Measurements from ENCODE around the gene BDH1. TPM values are rescaled to one million over a fixed set of nuclear protein-coding genes. Genes with fewer than 3 reads are reported as not detected.
"Not testable (repeated sequence)": the region's sequence is repeated elsewhere in the genome, so short reads cannot be mapped to it uniquely, and the experiment has no call there.

The BDH1 gene
- total RNA-seq, 1 experiment from 2014 or later: 24.1 TPM

DNA sequence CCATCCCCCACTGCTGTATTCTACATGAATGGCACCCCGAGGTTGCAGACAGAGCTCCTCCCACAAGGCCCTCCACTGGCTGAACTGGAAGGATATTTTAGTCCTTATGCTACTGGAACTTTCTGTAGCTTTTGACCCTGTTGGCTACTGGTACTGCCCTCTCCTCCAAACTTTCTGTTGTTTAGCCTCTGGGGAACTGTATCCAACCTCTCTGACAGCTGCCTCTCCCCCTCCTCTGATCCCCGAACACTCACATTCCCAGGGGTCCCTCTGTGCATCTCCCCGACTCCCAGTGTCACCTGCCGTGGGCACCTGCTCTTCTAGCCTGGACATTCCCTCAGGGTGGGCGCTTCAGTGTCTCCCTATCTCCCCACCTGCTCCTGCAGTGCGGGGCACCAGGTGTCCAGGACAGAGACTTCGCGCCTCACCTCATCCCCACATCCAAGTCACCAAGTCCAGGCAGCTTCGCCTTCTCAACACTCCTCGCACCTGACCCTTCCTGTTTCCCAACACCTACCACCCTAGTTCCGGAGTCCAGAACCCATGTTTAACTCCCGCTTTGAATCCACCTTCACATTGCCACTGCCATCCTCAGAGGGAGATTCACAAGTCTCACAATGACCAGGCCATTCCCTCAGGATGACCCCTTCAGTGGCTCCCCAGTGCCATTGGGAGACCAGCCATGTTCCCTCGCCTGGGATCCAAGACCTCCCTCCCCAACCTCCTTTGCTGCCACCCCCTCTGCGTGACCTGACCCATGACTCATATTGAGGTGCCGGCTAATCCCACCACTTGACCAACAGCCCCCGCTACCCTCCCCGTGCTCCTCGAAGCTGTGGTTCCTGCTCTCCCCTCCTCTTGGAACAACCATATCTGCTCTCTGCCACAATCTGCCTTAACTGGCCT is 34.2 kb downstream of the BDH1 start:
- DNase-seq (ENCODE audit: low read depth): no peak

DNA sequence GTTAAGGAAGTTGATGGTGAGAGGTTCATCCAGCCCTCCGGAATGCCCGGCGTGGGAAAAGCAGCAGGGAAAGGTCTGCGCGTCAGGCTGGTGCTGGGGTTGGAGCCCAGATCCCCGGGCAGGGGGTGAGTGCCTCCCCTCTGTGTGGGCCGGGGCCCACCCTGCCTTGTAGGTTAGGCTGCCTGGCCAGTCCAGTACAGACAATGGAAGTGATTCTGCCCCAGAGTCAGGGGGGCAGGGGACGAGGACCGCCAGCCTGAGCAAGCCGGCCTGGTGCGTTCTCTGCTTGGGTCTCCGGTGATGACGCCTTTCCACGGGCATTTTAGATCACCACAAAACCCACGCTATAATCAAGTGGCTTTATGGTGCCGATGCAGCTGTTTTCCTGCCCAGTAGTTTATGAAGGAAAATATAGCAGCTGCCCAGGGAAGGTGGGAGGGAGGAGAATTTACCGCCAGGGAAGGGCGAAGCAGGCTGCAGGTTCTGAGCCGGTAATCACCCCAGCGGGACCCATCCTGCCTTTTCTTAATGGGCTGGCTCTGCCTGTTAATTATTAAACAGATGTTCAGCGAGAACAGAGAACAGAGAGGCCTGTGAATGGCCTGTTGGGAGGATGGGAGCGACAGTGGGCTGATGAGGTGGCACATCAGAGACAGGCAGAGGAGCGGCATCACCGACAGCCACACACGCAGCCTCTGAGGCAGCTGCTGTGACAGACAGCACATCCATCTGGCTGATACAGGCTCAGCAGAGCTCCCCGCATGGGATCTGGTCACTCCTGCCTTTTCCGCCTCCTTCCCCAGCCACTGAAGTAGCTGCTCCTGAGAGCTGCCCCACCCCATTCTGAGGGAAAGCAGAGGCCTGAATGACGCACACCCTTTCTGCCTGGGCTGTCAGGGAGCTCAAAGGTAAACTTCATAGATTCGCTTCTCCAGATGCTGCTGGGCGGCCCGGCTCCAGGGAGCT is 35.2 kb downstream of the BDH1 start:
- DNase-seq (ENCODE audit: low read depth): peak; percentile 38

DNA sequence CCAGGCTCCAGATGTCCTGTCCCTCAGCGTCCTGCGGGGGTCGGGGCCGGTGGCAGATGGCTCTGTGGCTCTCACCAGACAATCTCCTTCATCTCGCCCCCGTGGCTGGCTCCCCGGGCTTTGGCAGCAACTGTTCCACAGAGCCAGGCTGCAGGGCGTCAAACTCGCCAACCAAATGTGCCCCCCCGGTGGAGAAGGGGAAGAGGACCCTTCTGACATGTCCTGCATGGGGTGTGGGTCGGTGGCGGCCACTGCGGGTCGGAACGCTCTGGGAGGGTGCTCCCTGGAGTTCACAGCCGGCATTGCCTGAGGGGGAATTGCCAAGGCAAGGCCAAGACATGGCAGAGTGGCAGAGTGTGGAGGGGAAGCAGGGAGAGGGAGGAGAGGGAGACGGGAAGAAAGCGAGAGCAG is 36.0 kb downstream of the BDH1 start:
- no peak for DNase-seq (ENCODE audit: low read depth)

DNA sequence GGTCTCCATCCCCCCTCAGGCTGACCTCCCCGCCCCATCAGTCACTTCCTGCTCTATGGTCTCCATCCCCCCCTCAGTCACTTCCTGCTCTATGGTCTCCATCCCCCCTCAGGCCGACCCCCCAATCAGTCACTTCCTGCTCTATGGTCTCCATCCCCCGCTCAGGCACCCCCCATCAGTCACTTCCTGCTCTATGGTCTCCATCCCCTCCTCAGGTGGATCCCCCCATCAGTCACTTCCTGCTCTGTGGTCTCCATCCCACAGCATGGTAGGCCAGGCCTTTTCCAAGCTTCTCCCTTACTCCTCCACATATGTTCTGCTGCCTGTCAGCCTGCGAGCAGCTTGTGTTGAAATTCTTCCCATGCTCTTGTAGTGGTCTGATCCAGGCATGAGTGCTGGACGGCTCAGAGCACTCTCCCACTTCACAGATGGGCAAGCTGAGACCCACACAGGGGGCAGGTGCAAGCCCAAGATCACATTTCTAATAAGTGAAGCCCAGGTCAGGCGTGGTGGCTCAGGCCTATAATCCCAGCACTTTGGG is 36.8 kb downstream of the BDH1 start:
- peak; percentile 44 for DNase-seq (ENCODE audit: low read depth)

DNA sequence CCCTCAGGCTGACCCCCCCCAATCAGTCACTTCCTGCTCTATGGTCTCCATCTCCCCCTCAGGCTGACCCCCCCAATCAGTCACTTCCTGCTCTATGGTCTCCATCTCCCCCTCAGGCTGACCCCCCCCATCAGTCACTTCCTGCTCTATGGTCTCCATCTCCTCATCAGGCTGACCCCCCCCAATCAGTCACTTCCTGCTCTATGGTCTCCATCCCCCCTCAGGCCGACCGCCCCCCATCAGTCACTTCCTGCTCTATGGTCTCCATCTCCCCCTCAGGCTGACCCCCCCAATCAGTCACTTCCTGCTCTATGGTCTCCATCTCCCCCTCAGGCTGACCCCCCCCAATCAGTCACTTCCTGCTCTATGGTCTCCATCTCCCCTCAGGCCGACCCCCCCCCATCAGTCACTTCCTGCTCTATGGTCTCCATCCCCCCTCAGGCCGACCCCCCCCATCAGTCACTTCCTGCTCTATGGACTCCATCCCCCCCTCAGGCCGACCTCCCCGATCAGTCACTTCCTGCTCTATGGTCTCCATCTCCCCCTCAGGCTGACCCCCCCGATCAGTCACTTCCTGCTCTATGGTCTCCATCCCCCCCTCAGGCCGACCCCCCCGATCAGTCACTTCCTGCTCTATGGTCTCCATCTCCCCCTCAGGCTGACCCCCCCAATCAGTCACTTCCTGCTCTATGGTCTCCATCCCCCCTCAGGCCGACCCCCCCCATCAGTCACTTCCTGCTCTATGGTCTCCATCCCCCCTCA is 37.7 kb downstream of the BDH1 start:
- not testable (repeated sequence) for DNase-seq (ENCODE audit: low read depth)

DNA sequence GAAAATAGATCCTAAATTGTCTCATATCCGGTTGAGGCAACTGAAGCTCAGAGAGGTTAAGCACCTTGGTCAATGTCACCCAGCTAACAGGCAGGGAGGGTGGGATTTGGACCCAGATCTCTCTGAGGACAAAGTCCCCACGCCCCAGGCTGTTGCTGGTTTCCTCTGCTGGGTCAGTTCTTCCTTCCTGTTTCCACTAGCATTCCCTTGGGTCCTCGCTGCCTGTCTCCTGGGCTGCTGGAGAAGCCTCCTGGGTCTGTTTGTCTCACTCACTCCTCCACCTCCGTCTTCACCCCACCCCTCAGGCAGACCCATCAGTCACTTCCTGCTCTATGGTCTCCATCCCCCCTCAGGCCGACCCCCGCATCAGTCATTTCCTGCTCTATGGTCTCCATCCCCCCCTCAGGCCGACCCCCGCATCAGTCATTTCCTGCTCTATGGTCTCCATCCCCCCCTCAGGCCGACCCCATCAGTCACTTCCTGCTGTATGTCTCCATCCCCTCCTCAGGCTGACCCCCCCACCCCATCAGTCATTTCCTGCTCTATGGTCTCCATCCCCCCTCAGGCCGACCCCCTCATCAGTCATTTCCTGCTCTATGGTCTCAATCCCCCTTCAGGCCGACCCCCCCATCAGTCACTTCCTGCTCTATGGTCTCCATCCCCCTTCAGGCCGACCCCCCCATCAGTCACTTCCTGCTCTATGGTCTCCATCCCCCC is 38.7 kb downstream of the BDH1 start:
- not testable (repeated sequence) for DNase-seq (ENCODE audit: low read depth)

DNA sequence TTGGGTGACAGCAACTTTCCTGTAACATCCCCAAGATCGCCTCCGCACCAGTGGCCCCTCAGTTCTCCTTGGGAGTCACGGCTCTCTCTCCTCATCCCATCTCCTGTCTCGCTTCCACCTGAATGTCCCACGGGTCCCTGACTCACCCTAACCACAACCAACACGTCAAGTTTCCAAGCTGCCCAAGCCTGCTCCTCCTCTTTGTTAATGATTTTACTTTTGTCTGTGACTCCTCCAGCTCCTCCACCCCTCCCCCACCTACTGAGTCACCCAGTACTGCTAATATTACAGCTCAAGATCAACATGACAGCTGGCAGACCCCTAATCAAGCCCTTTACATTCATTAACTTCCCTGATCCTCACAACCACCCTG is 39.3 kb downstream of the BDH1 start:
- DNase-seq (ENCODE audit: low read depth): peak; percentile 100

DNA sequence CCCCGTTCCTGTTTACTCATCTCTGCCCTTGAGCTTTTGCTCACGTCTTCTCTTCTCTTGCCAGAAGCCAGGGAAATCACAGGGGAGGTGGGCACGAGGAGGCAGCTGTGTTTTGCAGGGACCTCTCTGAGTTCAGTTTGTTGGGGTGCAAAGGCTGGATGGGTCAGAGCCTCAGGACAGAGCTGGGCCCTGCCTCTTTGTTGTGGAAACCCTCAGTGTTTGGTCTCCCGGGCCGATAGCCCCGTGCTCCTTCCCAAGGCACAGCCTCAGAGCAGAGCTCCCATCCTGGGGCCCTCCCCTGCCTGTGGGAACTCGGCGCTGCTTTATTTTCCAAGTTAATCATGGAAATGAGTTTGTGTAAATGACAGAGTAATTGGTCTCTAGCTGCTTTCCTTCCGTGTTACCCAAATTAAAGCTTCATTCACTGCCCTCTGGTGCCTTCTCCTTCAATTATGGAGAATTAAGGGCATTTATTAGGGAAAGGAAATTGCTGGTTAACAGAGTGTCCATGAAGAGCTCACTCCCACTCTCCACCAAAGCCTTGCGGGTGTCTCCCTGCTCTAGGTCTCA is 40.9 kb downstream of the BDH1 start:
- DNase-seq (ENCODE audit: low read depth): no peak

DNA sequence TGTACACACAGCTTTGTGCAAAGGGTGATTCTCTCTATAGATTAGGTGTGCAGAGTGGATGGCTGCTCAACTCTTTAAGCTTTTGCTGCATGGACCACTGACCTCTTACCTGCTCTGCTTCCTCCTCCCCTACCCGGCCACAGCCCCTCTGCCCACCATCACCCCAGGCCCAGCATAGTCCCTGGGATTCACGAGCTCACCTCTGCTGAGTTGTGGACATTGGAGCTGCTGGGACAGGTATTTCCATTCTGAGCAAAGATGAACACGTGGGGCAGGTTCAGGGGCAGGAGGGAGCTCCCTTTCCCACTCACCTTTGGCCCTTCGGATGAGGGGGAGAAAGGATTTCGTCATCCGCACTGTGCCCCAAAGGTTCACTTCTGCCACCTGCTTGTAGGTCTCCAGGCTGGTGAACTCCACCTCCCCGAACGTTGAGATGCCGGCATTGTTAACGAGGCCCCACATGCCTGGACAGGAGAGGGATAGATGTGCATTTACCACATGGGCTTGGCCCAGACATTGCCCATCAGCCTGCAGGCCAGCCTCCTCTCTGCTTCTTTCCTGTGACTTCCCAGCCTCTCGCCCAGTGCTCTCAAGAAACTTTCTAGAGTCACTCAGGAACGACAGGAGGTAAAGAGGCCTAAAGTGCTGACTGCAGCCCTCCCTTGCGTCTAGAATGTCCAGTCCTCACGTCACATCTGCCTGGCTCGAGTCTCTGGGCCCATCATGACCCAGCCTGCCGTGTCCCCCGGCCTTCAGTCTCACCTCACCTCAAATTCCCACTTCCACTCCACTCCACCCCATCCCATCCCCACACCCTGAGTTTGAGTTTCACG is 41.6 kb downstream of the BDH1 start:
- no peak for DNase-seq (ENCODE audit: low read depth)

DNA sequence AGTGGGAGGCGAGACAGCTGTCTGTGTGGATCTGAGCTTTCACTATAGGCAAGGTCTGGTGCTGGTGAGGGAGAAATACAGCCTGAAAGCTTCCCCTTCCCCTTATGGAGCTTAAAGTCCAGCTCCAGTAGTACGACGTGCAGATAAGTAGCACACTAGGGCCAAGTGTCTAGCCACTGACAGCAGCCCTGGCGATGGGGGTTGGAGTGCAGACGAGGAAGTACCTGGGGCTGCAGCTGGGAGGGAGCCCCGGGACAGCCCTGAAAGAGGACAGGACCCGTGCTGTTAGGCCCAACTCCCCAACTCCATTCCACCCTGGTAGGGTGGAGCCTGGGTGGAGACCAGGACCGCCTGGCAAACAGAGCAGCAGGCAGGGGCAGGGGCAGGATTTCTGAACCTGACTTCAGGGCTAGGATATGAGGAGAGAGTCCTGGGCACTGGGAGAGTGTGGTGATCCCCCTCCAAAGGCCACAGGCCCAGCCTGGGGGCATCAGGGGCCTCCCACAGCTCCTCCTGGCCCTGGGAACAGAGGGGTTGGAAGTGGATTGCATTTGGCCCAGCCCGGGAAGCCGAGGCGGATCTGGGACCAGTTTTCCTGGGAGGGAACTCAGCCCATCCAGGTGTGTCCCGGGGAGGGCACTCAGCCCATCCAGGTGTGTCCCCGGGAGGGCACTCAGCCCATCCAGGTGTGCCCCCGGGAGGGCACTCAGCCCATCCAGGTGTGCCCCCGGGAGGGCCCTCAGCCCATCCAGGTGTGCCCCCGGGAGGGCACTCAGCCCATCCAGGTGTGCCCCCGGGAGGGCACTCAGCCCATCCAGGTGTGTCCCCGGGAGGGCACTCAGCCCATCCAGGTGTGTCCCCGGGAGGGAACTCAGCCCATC is 42.8 kb downstream of the BDH1 start:
- no peak for DNase-seq (ENCODE audit: low read depth)

DNA sequence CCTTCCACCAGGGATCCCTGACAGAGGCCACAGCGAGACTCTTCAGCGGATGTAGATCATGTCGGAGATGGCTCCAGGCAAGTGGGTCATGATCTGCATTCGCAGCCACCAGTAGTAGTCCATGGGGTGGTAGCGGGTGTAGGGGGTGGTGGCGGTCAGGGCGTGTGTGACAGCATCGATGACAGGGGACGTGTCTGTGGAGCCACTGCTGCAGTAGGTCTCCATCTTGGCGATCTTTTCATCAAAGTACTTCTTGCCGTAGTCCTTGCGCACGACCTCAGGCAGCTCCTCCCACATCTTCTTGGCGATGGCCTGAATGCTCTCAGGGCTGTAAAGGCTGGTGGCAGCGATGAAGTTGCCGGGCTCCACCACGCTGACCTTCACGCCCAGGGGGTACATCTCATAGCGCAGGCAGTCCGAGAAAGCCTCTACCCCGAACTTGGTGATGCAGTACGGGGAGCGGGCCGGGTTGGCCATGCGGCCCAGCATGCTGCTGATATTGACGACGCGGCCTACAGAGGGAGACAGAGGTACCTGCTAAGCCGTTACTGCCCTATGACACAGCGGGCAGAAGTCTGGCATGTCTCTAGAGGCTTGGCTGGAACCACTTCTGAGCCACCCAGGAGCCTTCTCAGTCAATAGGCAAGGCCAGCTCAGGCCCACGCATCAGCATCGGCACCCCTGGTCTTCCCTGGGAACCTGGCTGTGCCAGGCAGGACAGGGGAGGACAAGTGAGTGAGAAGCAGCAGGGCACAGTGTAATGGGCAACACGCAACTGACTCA is 43.7 kb downstream of the BDH1 start:
- no peak for DNase-seq (ENCODE audit: low read depth)

DNA sequence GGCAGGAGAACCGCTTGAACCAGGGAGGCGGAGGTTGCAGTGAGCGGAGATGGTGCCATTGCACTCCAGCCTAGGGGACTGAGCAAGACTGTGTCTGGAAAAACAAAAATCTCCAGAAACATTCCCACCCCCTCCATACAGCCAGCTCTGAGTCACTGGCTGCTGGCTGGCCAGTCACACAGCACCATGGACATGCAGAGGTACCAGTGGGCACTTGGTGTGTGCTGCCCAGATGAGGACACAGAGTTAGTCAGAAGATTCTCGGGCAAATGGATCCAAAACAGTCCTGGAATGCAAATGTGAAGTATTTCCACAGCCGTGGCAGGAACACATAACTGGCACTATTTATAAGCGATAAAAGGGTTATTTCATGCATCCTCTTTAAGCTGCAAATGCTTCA is 44.6 kb downstream of the BDH1 start:
- peak; percentile 76 for DNase-seq (ENCODE audit: low read depth)

DNA sequence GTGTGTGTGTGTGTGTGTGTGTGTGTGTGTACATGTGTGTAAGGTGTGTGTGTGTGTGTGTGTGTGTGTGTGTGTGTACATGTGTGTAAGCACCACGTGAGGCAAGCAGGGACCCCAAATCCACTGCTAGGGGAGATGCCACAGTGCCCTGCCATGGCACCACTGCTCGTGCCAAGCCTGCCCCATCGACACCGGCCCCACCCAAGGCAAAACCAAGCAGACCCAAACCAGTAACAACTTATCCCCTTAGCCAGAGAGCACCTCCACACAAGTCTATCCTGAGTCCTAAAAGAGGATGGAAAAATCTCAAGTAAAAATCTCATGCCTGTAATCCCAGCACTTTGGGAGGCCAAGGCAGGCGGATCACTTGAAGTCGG is 45.1 kb downstream of the BDH1 start:
- DNase-seq (ENCODE audit: low read depth): no peak

DNA sequence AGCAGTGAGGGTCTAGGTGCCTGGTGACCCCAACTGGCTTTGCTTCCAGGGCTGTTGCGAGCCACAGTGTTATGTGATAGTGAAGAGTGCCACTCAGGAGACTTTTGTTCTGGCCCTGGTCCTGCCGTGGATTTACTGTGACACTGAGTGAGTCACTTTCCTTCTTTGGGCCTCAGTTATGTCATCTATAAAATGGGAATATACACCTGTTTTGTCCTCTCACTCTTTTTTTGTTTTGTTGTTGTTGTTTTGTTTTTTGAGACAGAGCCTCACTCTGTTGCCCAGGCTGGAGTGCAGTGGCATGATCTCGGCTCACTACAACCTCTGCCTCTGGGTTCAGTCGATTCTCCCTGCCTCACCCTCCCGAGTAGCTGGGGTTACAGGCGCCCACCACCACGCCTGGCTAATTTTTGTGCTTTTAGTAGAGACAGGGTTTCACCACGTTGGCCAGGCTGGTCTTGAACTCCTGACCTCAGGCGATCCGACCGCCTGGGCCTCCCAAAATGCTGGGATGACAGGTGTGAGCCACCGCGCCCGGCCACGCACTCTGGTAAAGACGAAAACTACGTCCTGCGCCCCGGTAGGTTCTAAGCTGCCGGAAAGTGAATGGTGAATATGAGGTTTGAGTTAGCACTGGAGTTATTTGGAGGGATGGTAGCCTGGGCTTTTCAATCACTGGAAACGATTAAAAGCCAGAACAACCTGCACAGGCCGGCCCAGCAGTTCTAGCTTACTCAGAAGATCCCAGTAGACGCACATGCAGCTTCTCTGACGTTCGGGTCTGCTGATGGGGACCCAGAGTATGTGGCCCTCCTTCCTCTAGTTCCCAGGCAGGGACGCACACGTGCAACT is 46.6 kb downstream of the BDH1 start:
- no peak for DNase-seq (ENCODE audit: low read depth)

DNA sequence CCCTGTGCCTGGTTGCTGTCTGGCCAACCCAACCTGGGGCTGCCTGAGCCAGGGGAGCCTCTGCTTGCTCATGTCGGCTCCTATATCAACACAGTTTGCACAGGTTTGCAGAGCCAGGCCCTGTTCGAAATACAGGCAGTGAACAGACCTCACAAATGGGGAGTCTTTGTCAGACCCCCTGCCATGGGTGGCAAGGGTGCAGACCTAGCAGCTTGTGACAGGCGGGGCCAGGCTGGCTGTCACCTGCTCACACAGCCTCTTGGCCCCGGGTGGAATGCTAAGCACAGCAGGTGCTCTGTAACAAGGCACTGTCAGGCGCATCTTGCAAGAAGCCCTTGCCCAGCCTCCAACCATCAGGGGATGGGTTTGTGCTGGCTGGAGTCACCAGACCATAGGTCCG is 47.3 kb downstream of the BDH1 start:
- DNase-seq (ENCODE audit: low read depth): no peak

DNA sequence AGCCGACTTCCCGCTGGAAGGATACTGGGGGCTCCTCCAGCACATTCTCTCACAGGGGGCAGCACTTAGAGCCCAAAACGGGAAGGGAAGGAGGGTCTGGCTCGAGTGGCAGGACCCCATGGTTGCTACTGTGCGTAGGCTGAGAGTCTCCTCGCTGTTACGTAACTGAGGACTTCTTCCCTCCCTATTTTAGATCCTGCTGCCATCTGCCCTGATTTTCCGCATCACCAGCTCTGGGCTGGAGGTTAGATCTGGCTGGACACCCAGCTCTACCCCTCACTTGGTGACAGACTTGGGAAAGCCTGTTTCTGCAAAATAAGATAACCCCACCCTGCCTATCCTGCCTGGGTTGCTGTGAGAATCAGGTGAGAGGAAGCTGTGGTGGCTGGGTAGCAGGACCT is 47.7 kb downstream of the BDH1 start:
- DNase-seq (ENCODE audit: low read depth): no peak

DNA sequence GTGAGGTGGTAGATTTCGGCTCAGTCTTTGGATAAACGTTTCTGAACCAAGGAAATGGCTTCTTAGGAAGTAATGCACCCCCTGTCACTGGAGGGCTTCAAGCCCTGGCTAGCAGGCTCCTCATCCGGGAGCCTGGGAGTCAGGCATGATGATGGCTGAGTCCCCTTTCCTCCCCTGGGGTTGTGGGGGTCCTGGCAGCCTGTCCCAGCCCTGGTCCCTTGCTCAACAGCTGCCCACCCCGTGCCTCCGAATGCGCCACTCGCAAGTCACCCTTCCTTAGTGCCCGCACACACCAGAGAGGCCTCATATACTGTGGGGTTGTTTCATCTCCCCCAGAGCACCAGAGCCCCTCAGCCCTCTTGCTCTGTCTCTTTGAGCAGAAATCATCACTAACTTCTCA is 48.2 kb downstream of the BDH1 start:
- DNase-seq (ENCODE audit: low read depth): no peak

All from HT1080 (cell line).